IPS-20b (cell line): ENCODE measurements around the gene EDIL3.

Experiments
- H3K27ac ChIP-seq: one replicate; pipeline ENCODE4 v1.5.1; 2013; ENCODE audit warnings: low read length
- H3K27me3 ChIP-seq: 2 replicates; pipeline ENCODE4 v1.6.1; 2013; ENCODE audit warnings: mild to moderate bottlenecking, low read length, inconsistent platforms; ENCODE audit not compliant: insufficient read depth
- H3K36me3 ChIP-seq: 2 replicates; pipeline ENCODE4 v1.6.1; 2013; ENCODE audit warnings: low read depth, mild to moderate bottlenecking, inconsistent platforms, low read length, moderate library complexity; ENCODE audit not compliant: insufficient read depth
- H3K4me1 ChIP-seq: 2 replicates; pipeline ENCODE4 v1.6.1; 2013; ENCODE audit warnings: mild to moderate bottlenecking, control low read depth, inconsistent platforms, low read length, moderate library complexity; ENCODE audit not compliant: insufficient read depth
- H3K4me3 ChIP-seq: 2 replicates; pipeline ENCODE4 v1.5.1; 2013; ENCODE audit warnings: mild to moderate bottlenecking, low read length, inconsistent platforms
- H3K9ac ChIP-seq: 2 replicates; pipeline ENCODE4 v1.6.1; 2013; ENCODE audit warnings: low read depth, mild to moderate bottlenecking, inconsistent platforms, low read length, moderate library complexity
- H3K9me3 ChIP-seq: 2 replicates; pipeline ENCODE4 v1.6.1; 2013; ENCODE audit warnings: mild to moderate bottlenecking, low read depth, low read length, inconsistent platforms; ENCODE audit not compliant: insufficient read depth

The EDIL3 gene

GRCh38 chr5:84384604-84385575, at the start of gene EDIL3:
TSS of gene EDIL3 (minus strand) at chr5:84384880. CDS start at chr5:84384374, 506 bp downstream.
- Histone ChIP-seq H3K4me3 (peak within 1 kb of the TSS; percentile 92), H3K36me3 (0 out of 2 replicates have a peak, but pooled peaks cover 3% of the 10 kb centered on the region), H3K27ac (no peak within 1 kb of the TSS), H3K27me3 (peaks cover 52% of the 10 kb centered on the region), H3K9me3 (no peaks in the 10 kb centered on the region), H3K4me1 (peaks cover 11% of the 10 kb centered on the region), H3K9ac (peak within 1 kb of the TSS; percentile 67; the same call in 1 of the 2 replicates)

GRCh38 chr5:84433461-84433860, 48.8 kb upstream of the EDIL3 start:
- Histone ChIP-seq H3K4me3 (no peak overlapping the region), H3K9me3 (no peaks in the 10 kb centered on the region), H3K27ac (no peak overlapping the region), H3K4me1 (peaks cover 2% of the 10 kb centered on the region; the same call in 1 of the 2 replicates), H3K9ac (no peak overlapping the region), H3K36me3 (no peaks in the 10 kb centered on the region), H3K27me3 (no peaks in the 10 kb centered on the region)

- Histone ChIP-seq H3K9ac (no peak overlapping the region), H3K36me3 (no peaks in the 10 kb centered on the region), H3K27me3 (no peaks in the 10 kb centered on the region), H3K9me3 (no peaks in the 10 kb centered on the region), H3K4me1 (peaks cover 2% of the 10 kb centered on the region; the same call in 1 of the 2 replicates), H3K27ac (no peak overlapping the region), H3K4me3 (no peak overlapping the region)
These were observed 46.4 kb upstream of the EDIL3 start for GRCh38 chr5:84430863-84431663.

- Histone ChIP-seq H3K27me3 (no peaks in the 10 kb centered on the region), H3K4me3 (no peak overlapping the region), H3K36me3 (no peaks in the 10 kb centered on the region)
These were observed 45.4 kb upstream of the EDIL3 start for GRCh38 chr5:84430079-84430478.

GRCh38 chr5:84425365-84425881, 40.7 kb upstream of the EDIL3 start:
- Histone ChIP-seq H3K27me3 (no peaks in the 10 kb centered on the region), H3K9me3 (no peaks in the 10 kb centered on the region), H3K9ac (no peak overlapping the region; the same call in 1 of the 2 replicates), H3K4me1 (peaks cover 8% of the 10 kb centered on the region), H3K36me3 (no peaks in the 10 kb centered on the region), H3K27ac (no peak overlapping the region), H3K4me3 (no peak overlapping the region)

More at GRCh38 chr5:84430079-84430478, 45.4 kb upstream of the EDIL3 start:
- no peak overlapping the region for H3K9ac ChIP-seq
- H3K4me1 ChIP-seq = peaks cover 8% of the 10 kb centered on the region
- H3K27ac ChIP-seq = no peak overlapping the region
- H3K9me3 ChIP-seq = no peaks in the 10 kb centered on the region

GRCh38 chr5:84419742-84420141, 35.1 kb upstream of the EDIL3 start:
- Histone ChIP-seq H3K9ac (no peak overlapping the region), H3K27ac (no peak overlapping the region), H3K4me3 (no peak overlapping the region), H3K4me1 (no peaks in the 10 kb centered on the region), H3K27me3 (no peaks in the 10 kb centered on the region), H3K9me3 (peaks cover 6% of the 10 kb centered on the region; the same call in 1 of the 2 replicates), H3K36me3 (no peaks in the 10 kb centered on the region)

- Histone ChIP-seq H3K4me3 (no peak overlapping the region), H3K9me3 (peaks cover 6% of the 10 kb centered on the region; the same call in 1 of the 2 replicates), H3K9ac (no peak overlapping the region), H3K36me3 (no peaks in the 10 kb centered on the region), H3K4me1 (no peaks in the 10 kb centered on the region), H3K27me3 (no peaks in the 10 kb centered on the region), H3K27ac (no peak overlapping the region)
These were observed 27.3 kb upstream of the EDIL3 start for GRCh38 chr5:84411832-84412605.

- H3K9me3 ChIP-seq = no peaks in the 10 kb centered on the region
- H3K4me3 ChIP-seq = no peak overlapping the region
- H3K36me3 ChIP-seq = no peaks in the 10 kb centered on the region
- H3K9ac ChIP-seq = no peak overlapping the region
- H3K27me3 ChIP-seq = no peaks in the 10 kb centered on the region
- 0 out of 2 replicates have a peak, but pooled peaks cover 3% of the 10 kb centered on the region for H3K4me1 ChIP-seq
- H3K27ac ChIP-seq = no peak overlapping the region
These were observed 21.4 kb upstream of the EDIL3 start for GRCh38 chr5:84406111-84406510.

GRCh38 chr5:84403773-84404172, 19.1 kb upstream of the EDIL3 start:
- Histone ChIP-seq H3K9me3 (no peaks in the 10 kb centered on the region), H3K27ac (no peak overlapping the region), H3K27me3 (no peaks in the 10 kb centered on the region)

GRCh38 chr5:84397385-84397784, 12.7 kb upstream of the EDIL3 start:
- H3K4me1 ChIP-seq = no peaks in the 10 kb centered on the region
- H3K36me3 ChIP-seq = no peaks in the 10 kb centered on the region
- no peaks in the 10 kb centered on the region for H3K9me3 ChIP-seq
- no peaks in the 10 kb centered on the region for H3K27me3 ChIP-seq
- no peak overlapping the region for H3K4me3 ChIP-seq
- H3K9ac ChIP-seq = no peak overlapping the region
- no peak overlapping the region for H3K27ac ChIP-seq

More at GRCh38 chr5:84403773-84404172, 19.1 kb upstream of the EDIL3 start:
- H3K4me3 ChIP-seq = no peak overlapping the region
- H3K9ac ChIP-seq = no peak overlapping the region
- 0 out of 2 replicates have a peak, but pooled peaks cover 3% of the 10 kb centered on the region for H3K4me1 ChIP-seq
- no peaks in the 10 kb centered on the region for H3K36me3 ChIP-seq

GRCh38 chr5:84393969-84394368, 9.3 kb upstream of the EDIL3 start:
- Histone ChIP-seq H3K27me3 (no peaks in the 10 kb centered on the region), H3K9me3 (no peaks in the 10 kb centered on the region)

More at GRCh38 chr5:84393969-84394368, 9.3 kb upstream of the EDIL3 start:
- Histone ChIP-seq H3K27ac (no peak overlapping the region), H3K4me1 (no peaks in the 10 kb centered on the region), H3K4me3 (no peak overlapping the region), H3K9ac (no peak overlapping the region), H3K36me3 (no peaks in the 10 kb centered on the region)
